ENCODE data around the gene NUS1.

NUS1 gene

DNA sequence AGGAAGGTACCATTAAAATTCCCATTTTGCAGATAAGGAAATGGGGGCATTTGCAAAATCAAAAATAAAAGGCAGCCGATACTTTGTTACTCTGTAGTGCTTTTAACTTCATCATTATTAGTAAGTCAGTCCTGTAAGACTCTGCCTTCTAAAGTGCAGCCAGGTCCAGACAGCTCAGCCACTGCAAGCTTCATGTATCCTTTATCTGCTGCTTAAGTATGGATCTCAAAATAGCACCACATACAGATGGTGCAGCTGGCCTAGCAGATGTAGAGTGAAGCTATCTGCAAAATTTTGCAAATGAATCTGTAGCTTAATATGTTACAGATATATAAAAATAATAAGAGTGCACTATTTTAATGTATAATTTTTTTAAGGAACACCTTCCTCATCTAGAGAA, 53.4 kb downstream of the NUS1 start:
- TF ChIP-seq, protein P1, sequence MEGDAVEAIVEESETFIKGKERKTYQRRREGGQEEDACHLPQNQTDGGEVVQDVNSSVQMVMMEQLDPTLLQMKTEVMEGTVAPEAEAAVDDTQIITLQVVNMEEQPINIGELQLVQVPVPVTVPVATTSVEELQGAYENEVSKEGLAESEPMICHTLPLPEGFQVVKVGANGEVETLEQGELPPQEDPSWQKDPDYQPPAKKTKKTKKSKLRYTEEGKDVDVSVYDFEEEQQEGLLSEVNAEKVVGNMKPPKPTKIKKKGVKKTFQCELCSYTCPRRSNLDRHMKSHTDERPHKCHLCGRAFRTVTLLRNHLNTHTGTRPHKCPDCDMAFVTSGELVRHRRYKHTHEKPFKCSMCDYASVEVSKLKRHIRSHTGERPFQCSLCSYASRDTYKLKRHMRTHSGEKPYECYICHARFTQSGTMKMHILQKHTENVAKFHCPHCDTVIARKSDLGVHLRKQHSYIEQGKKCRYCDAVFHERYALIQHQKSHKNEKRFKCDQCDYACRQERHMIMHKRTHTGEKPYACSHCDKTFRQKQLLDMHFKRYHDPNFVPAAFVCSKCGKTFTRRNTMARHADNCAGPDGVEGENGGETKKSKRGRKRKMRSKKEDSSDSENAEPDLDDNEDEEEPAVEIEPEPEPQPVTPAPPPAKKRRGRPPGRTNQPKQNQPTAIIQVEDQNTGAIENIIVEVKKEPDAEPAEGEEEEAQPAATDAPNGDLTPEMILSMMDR (IDR thresholded peaks at IDR 0.05; ENCODE audit: low read depth, low read length, poor library complexity, severe bottlenecking), result no peak
- no peak for TF ChIP-seq EZH2phosphoT487 (IDR thresholded peaks at IDR 0.05; ENCODE audit: borderline replicate concordance, low read length)
- H3K9me2 ChIP-seq (replicated peaks; ENCODE audit: control insufficient read depth, low read length), result no peaks in the 10 kb centered on the region
- H3K4me2 ChIP-seq (ENCODE audit: low read length), result no peak overlapping the region
- no peaks in the 10 kb centered on the region for H3K4me1 ChIP-seq (ENCODE audit: control insufficient read depth, low read length)
- no peaks in the 10 kb centered on the region for H3K9me3 ChIP-seq (ENCODE audit: control insufficient read depth, insufficient read depth, low read length)
- no peaks in the 10 kb centered on the region for H3K27me3 ChIP-seq (ENCODE audit: control insufficient read depth, low read length)
- H3K4me3 ChIP-seq (ENCODE audit: low read length), result no peak overlapping the region
- H4K20me1 ChIP-seq (ENCODE audit: control insufficient read depth, insufficient read depth, low read depth, low read length), result no peaks in the 10 kb centered on the region
- no peaks in the 10 kb centered on the region for H3K36me3 ChIP-seq (ENCODE audit: control insufficient read depth, low read length)
- no peaks in the 10 kb centered on the region for H3K79me2 ChIP-seq (ENCODE audit: control insufficient read depth, low read length)
- H3F3A ChIP-seq (ENCODE audit: control insufficient read depth, insufficient read depth), result no peaks in the 10 kb centered on the region
- H3K27ac ChIP-seq (ENCODE audit: low read depth, low read length), result no peak overlapping the region

GRCh38 chr6:117729613-117730012, 54.3 kb downstream of the NUS1 start:
- H3K36me3 ChIP-seq (ENCODE audit: control insufficient read depth, low read length), result no peaks in the 10 kb centered on the region
- no peak for TF ChIP-seq EZH2phosphoT487 (IDR thresholded peaks at IDR 0.05; ENCODE audit: borderline replicate concordance, low read length)
- TF ChIP-seq, protein P1 (IDR thresholded peaks at IDR 0.05; ENCODE audit: low read depth, low read length, poor library complexity, severe bottlenecking), result no peak

GRCh38 chr6:117733341-117733740, 58.1 kb downstream of the NUS1 start:
- H3K79me2 ChIP-seq (ENCODE audit: control insufficient read depth, low read length), result no peaks in the 10 kb centered on the region
- H3F3A ChIP-seq (ENCODE audit: control insufficient read depth, insufficient read depth), result no peaks in the 10 kb centered on the region

More at GRCh38 chr6:117729613-117730012, 54.3 kb downstream of the NUS1 start:
- no peaks in the 10 kb centered on the region for H3F3A ChIP-seq (ENCODE audit: control insufficient read depth, insufficient read depth)
- no peaks in the 10 kb centered on the region for H3K79me2 ChIP-seq (ENCODE audit: control insufficient read depth, low read length)
- no peaks in the 10 kb centered on the region for H3K4me1 ChIP-seq (ENCODE audit: control insufficient read depth, low read length)
- H3K27me3 ChIP-seq (ENCODE audit: control insufficient read depth, low read length), result no peaks in the 10 kb centered on the region
- H3K4me2 ChIP-seq (ENCODE audit: low read length), result no peak overlapping the region
- no peaks in the 10 kb centered on the region for H3K9me3 ChIP-seq (ENCODE audit: control insufficient read depth, insufficient read depth, low read length)
- H3K9me2 ChIP-seq (replicated peaks; ENCODE audit: control insufficient read depth, low read length), result no peaks in the 10 kb centered on the region
- no peak overlapping the region for H3K27ac ChIP-seq (ENCODE audit: low read depth, low read length)
- H3K4me3 ChIP-seq (ENCODE audit: low read length), result no peak overlapping the region
- no peaks in the 10 kb centered on the region for H4K20me1 ChIP-seq (ENCODE audit: control insufficient read depth, insufficient read depth, low read depth, low read length)

More at GRCh38 chr6:117733341-117733740, 58.1 kb downstream of the NUS1 start:
- Histone ChIP-seq H4K20me1 (ENCODE audit: control insufficient read depth, insufficient read depth, low read depth, low read length) (no peaks in the 10 kb centered on the region), H3K27me3 (ENCODE audit: control insufficient read depth, low read length) (no peaks in the 10 kb centered on the region), H3K4me3 (ENCODE audit: low read length) (no peak overlapping the region), H3K4me1 (ENCODE audit: control insufficient read depth, low read length) (no peaks in the 10 kb centered on the region), H3K27ac (ENCODE audit: low read depth, low read length) (no peak overlapping the region), H3K36me3 (ENCODE audit: control insufficient read depth, low read length) (no peaks in the 10 kb centered on the region), H3K9me2 (replicated peaks; ENCODE audit: control insufficient read depth, low read length) (no peaks in the 10 kb centered on the region), H3K4me2 (ENCODE audit: low read length) (no peak overlapping the region), H3K9me3 (ENCODE audit: control insufficient read depth, insufficient read depth, low read length) (no peaks in the 10 kb centered on the region)
- TF ChIP-seq EZH2phosphoT487 (IDR thresholded peaks at IDR 0.05; ENCODE audit: borderline replicate concordance, low read length), result no peak
- TF ChIP-seq, protein P1 (IDR thresholded peaks at IDR 0.05; ENCODE audit: low read depth, low read length, poor library complexity, severe bottlenecking), result no peak

Measured in DOHH2 (cell line).